ENCODE measurements around the gene RAPGEF2.

The RAPGEF2 gene

DNA sequence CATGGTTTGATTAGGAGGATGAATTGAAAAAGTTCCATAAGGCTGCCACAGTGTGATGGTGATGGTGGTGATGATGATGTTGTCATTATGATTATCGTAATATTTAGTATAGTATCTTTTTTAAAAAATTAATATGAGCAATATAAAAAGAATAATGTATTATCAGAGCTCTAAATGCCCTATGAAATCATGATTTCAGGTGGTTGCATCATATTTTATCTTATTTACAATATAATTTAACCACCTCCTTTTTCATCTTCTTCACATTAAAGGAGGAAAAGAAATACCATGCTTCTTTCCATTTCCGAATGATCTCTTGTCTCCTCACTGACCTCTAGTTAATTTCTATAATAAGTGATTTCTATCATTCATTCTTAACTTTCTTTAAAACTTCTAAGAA is 225.9 kb downstream of the RAPGEF2 start:
- H3K4me3 ChIP-seq (ENCODE audit: low read length): no peak overlapping the region
- WGBS (ENCODE audit: insufficient coverage, insufficient read length): no CpG with 5 or more reads among the region's 2 CpGs
- no peak for DNase-seq (ENCODE audit: low read depth, low spot score)
- no peaks in the 10 kb centered on the region; the same call in 1 of the 2 replicates for H3K36me3 ChIP-seq (ENCODE audit: control insufficient read depth, insufficient read depth, low read length)
- no peaks in the 10 kb centered on the region for H3K9me3 ChIP-seq (ENCODE audit: control insufficient read depth, insufficient read depth, low read length)
- H3K27me3 ChIP-seq (ENCODE audit: control insufficient read depth, insufficient read depth, low read length): no peaks in the 10 kb centered on the region
- no peaks in the 10 kb centered on the region for H3K4me1 ChIP-seq (ENCODE audit: control insufficient read depth, insufficient read depth, low read length)
- no peak overlapping the region for H3K27ac ChIP-seq (ENCODE audit: low read length)

GRCh38 chr4:159334461-159334860 is 231.6 kb downstream of the RAPGEF2 start:
- WGBS (ENCODE audit: insufficient coverage, insufficient read length): no CpG with 5 or more reads among the region's 1 CpG
- no peak overlapping the region for H3K27ac ChIP-seq (ENCODE audit: low read length)
- H3K4me3 ChIP-seq (ENCODE audit: low read length): no peak overlapping the region
- H3K27me3 ChIP-seq (ENCODE audit: control insufficient read depth, insufficient read depth, low read length): no peaks in the 10 kb centered on the region
- no peaks in the 10 kb centered on the region for H3K4me1 ChIP-seq (ENCODE audit: control insufficient read depth, insufficient read depth, low read length)
- no peak for DNase-seq (ENCODE audit: low read depth, low spot score)
- H3K9me3 ChIP-seq (ENCODE audit: control insufficient read depth, insufficient read depth, low read length): no peaks in the 10 kb centered on the region
- H3K36me3 ChIP-seq (ENCODE audit: control insufficient read depth, insufficient read depth, low read length): no peaks in the 10 kb centered on the region; the same call in 1 of the 2 replicates

DNA sequence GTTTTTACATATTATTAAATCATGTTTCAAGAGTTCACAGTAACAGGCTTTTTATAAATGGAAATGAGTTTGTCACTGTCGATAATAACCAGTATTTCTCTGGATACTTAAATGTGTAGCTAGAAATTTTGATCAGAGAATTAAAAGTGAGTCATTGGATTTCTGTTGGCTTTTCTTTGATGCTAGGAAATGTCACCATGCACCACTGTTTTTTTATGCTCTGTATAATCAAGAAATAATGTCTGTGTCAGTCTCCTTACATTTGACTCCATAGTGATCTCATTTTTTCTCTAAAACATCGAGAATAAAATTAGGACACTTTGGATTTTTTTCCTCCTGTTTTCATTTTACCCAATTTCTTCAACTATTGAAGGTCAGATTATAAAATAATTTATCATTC is 234.2 kb downstream of the RAPGEF2 start:
- Histone ChIP-seq H3K27me3 (ENCODE audit: control insufficient read depth, insufficient read depth, low read length) (no peaks in the 10 kb centered on the region), H3K4me1 (ENCODE audit: control insufficient read depth, insufficient read depth, low read length) (no peaks in the 10 kb centered on the region), H3K4me3 (ENCODE audit: low read length) (no peak overlapping the region), H3K9me3 (ENCODE audit: control insufficient read depth, insufficient read depth, low read length) (no peaks in the 10 kb centered on the region), H3K36me3 (ENCODE audit: control insufficient read depth, insufficient read depth, low read length) (no peaks in the 10 kb centered on the region; the same call in 1 of the 2 replicates), H3K27ac (ENCODE audit: low read length) (no peak overlapping the region)
- no CpG with 5 or more reads among the region's 2 CpGs for WGBS (ENCODE audit: insufficient coverage, insufficient read length)
- no peak for DNase-seq (ENCODE audit: low read depth, low spot score)

DNA sequence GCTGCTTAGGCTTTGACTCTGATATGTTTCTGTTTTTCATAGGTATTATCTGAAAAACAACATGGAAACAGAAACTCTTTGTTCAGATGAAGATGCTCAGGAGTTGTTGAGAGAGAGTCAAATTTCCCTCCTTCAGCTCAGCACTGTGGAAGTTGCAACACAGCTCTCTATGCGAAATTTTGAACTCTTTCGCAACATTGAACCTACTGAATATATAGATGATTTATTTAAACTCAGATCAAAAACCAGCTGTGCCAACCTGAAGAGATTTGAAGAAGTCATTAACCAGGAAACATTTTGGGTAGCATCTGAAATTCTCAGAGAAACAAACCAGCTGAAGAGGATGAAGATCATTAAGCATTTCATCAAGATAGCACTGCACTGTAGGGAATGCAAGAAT is 238.6 kb downstream of the RAPGEF2 start:
- H3K36me3 ChIP-seq (ENCODE audit: control insufficient read depth, insufficient read depth, low read length): peaks cover 2% of the 10 kb centered on the region; the same call in 1 of the 2 replicates
- no CpG with 5 or more reads among the region's 2 CpGs for WGBS (ENCODE audit: insufficient coverage, insufficient read length)
- H3K4me1 ChIP-seq (ENCODE audit: control insufficient read depth, insufficient read depth, low read length): no peaks in the 10 kb centered on the region
- no peaks in the 10 kb centered on the region for H3K9me3 ChIP-seq (ENCODE audit: control insufficient read depth, insufficient read depth, low read length)
- no peak for DNase-seq (ENCODE audit: low read depth, low spot score)
- no peaks in the 10 kb centered on the region for H3K27me3 ChIP-seq (ENCODE audit: control insufficient read depth, insufficient read depth, low read length)
- no peak overlapping the region for H3K27ac ChIP-seq (ENCODE audit: low read length)
- H3K4me3 ChIP-seq (ENCODE audit: low read length): no peak overlapping the region

- no peaks in the 10 kb centered on the region for H3K9me3 ChIP-seq (ENCODE audit: control insufficient read depth, insufficient read depth, low read length)
- H3K4me3 ChIP-seq (ENCODE audit: low read length): no peak overlapping the region
- no peaks in the 10 kb centered on the region for H3K27me3 ChIP-seq (ENCODE audit: control insufficient read depth, insufficient read depth, low read length)
- no peak for DNase-seq (ENCODE audit: low read depth, low spot score)
- no peaks in the 10 kb centered on the region for H3K4me1 ChIP-seq (ENCODE audit: control insufficient read depth, insufficient read depth, low read length)
- no CpG with 5 or more reads among the region's 3 CpGs for WGBS (ENCODE audit: insufficient coverage, insufficient read length)
- H3K27ac ChIP-seq (ENCODE audit: low read length): no peak overlapping the region
- H3K36me3 ChIP-seq (ENCODE audit: control insufficient read depth, insufficient read depth, low read length): peaks cover 2% of the 10 kb centered on the region; the same call in 1 of the 2 replicates
Measured at GRCh38 chr4:159342374-159342773, 239.5 kb downstream of the RAPGEF2 start.

DNA sequence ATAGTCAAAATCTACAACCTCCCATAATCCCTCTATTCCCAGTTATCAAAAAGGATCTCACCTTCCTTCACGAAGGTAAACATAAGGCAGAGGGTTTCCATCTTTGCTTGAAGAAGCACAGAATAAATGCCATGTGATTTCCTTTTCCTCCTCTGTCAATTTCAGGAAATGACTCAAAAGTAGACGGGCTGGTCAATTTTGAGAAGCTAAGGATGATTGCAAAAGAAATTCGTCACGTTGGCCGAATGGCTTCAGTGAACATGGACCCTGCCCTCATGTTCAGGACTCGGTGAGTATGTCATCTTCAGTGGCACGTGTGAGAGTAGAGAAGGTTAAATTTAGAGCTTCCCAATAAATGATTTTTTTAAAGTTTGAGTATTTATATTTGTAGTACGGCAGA is 240.2 kb downstream of the RAPGEF2 start:
- Histone ChIP-seq H3K4me3 (ENCODE audit: low read length) (no peak overlapping the region), H3K27me3 (ENCODE audit: control insufficient read depth, insufficient read depth, low read length) (no peaks in the 10 kb centered on the region), H3K27ac (ENCODE audit: low read length) (no peak overlapping the region), H3K4me1 (ENCODE audit: control insufficient read depth, insufficient read depth, low read length) (no peaks in the 10 kb centered on the region), H3K36me3 (ENCODE audit: control insufficient read depth, insufficient read depth, low read length) (peaks cover 2% of the 10 kb centered on the region; the same call in 1 of the 2 replicates), H3K9me3 (ENCODE audit: control insufficient read depth, insufficient read depth, low read length) (no peaks in the 10 kb centered on the region)
- DNase-seq (ENCODE audit: low read depth, low spot score): no peak
- WGBS (ENCODE audit: insufficient coverage, insufficient read length): 100% methylated on average over 2 of the region's 8 CpGs

- Histone ChIP-seq H3K9me3 (ENCODE audit: control insufficient read depth, insufficient read depth, low read length) (no peaks in the 10 kb centered on the region), H3K36me3 (ENCODE audit: control insufficient read depth, insufficient read depth, low read length) (peaks cover 2% of the 10 kb centered on the region; the same call in 1 of the 2 replicates), H3K4me3 (ENCODE audit: low read length) (no peak overlapping the region), H3K27ac (ENCODE audit: low read length) (no peak overlapping the region), H3K27me3 (ENCODE audit: control insufficient read depth, insufficient read depth, low read length) (no peaks in the 10 kb centered on the region), H3K4me1 (ENCODE audit: control insufficient read depth, insufficient read depth, low read length) (no peaks in the 10 kb centered on the region)
- WGBS (ENCODE audit: insufficient coverage, insufficient read length): no CpG with 5 or more reads among the region's 4 CpGs
- DNase-seq (ENCODE audit: low read depth, low spot score): no peak
Measured at GRCh38 chr4:159344877-159345276, 242.0 kb downstream of the RAPGEF2 start.

DNA sequence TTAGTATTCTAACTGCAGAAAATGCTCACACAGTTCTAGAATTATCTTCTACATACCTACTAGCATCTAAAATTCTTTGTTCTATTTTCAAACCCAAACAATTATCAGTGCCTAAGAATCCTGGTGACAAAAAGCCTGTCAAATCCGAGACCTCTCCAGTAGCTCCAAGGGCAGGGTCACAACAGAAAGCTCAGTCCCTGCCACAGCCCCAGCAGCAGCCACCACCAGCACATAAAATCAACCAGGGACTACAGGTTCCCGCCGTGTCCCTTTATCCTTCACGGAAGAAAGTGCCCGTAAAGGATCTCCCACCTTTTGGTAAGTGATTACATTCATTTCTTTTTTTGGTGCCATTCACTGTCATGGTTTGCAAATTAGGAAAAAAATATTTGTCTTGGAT is 243.8 kb downstream of the RAPGEF2 start:
- Histone ChIP-seq H3K4me3 (ENCODE audit: low read length) (no peak overlapping the region), H3K36me3 (ENCODE audit: control insufficient read depth, insufficient read depth, low read length) (peaks cover 2% of the 10 kb centered on the region; the same call in 1 of the 2 replicates), H3K27ac (ENCODE audit: low read length) (no peak overlapping the region), H3K4me1 (ENCODE audit: control insufficient read depth, insufficient read depth, low read length) (no peaks in the 10 kb centered on the region), H3K9me3 (ENCODE audit: control insufficient read depth, insufficient read depth, low read length) (no peaks in the 10 kb centered on the region), H3K27me3 (ENCODE audit: control insufficient read depth, insufficient read depth, low read length) (no peaks in the 10 kb centered on the region)
- no CpG with 5 or more reads among the region's 5 CpGs for WGBS (ENCODE audit: insufficient coverage, insufficient read length)
- no peak for DNase-seq (ENCODE audit: low read depth, low spot score)

GRCh38 chr4:159347813-159348212 is 244.9 kb downstream of the RAPGEF2 start:
- no peaks in the 10 kb centered on the region for H3K9me3 ChIP-seq (ENCODE audit: control insufficient read depth, insufficient read depth, low read length)
- no peaks in the 10 kb centered on the region for H3K27me3 ChIP-seq (ENCODE audit: control insufficient read depth, insufficient read depth, low read length)
- no CpG with 5 or more reads among the region's 9 CpGs for WGBS (ENCODE audit: insufficient coverage, insufficient read length)
- H3K4me1 ChIP-seq (ENCODE audit: control insufficient read depth, insufficient read depth, low read length): no peaks in the 10 kb centered on the region
- H3K36me3 ChIP-seq (ENCODE audit: control insufficient read depth, insufficient read depth, low read length): peaks cover 2% of the 10 kb centered on the region; the same call in 1 of the 2 replicates
- no peak for DNase-seq (ENCODE audit: low read depth, low spot score)
- H3K27ac ChIP-seq (ENCODE audit: low read length): no peak overlapping the region
- H3K4me3 ChIP-seq (ENCODE audit: low read length): no peak overlapping the region

DNA sequence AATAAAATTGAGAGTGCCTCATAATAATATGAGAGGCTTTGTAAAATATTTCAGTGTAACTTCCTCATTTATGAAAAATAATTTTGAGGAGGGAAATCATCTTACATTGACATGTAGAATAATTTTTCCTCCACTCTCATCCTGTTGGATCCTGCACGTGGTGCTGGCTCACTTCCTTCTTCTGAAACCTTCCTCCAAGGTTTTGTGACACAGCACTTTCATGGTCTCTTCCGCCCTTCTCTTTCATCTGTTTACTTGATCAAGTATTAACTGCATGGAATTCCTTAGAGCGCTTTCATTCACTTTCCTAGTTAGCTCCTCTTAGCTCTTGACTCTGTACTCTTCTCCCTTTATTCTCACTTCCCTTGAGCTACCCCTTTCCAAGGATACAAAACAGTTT is 246.5 kb downstream of the RAPGEF2 start:
- WGBS (ENCODE audit: insufficient coverage, insufficient read length): no CpG with 5 or more reads among the region's 3 CpGs
- no peak for DNase-seq (ENCODE audit: low read depth, low spot score)
- 0 out of 2 replicates have a peak, but pooled peaks cover 2% of the 10 kb centered on the region for H3K36me3 ChIP-seq (ENCODE audit: control insufficient read depth, insufficient read depth, low read length)
- no peak overlapping the region for H3K27ac ChIP-seq (ENCODE audit: low read length)
- H3K4me3 ChIP-seq (ENCODE audit: low read length): no peak overlapping the region
- H3K27me3 ChIP-seq (ENCODE audit: control insufficient read depth, insufficient read depth, low read length): no peaks in the 10 kb centered on the region
- H3K9me3 ChIP-seq (ENCODE audit: control insufficient read depth, insufficient read depth, low read length): no peaks in the 10 kb centered on the region
- H3K4me1 ChIP-seq (ENCODE audit: control insufficient read depth, insufficient read depth, low read length): no peaks in the 10 kb centered on the region

GRCh38 chr4:159352609-159353008 is 249.7 kb downstream of the RAPGEF2 start:
- H3K27ac ChIP-seq (ENCODE audit: low read length): no peak overlapping the region
- no peak for DNase-seq (ENCODE audit: low read depth, low spot score)
- no CpG with 5 or more reads among the region's 7 CpGs for WGBS (ENCODE audit: insufficient coverage, insufficient read length)
- H3K36me3 ChIP-seq (ENCODE audit: control insufficient read depth, insufficient read depth, low read length): no peaks in the 10 kb centered on the region
- H3K27me3 ChIP-seq (ENCODE audit: control insufficient read depth, insufficient read depth, low read length): no peaks in the 10 kb centered on the region
- H3K4me1 ChIP-seq (ENCODE audit: control insufficient read depth, insufficient read depth, low read length): no peaks in the 10 kb centered on the region
- H3K9me3 ChIP-seq (ENCODE audit: control insufficient read depth, insufficient read depth, low read length): no peaks in the 10 kb centered on the region
- H3K4me3 ChIP-seq (ENCODE audit: low read length): no peak overlapping the region

Measured in iPS DF 6.9 (cell line).